ENCODE measurements around the gene TGFB2.

TGFB2 gene

DNA sequence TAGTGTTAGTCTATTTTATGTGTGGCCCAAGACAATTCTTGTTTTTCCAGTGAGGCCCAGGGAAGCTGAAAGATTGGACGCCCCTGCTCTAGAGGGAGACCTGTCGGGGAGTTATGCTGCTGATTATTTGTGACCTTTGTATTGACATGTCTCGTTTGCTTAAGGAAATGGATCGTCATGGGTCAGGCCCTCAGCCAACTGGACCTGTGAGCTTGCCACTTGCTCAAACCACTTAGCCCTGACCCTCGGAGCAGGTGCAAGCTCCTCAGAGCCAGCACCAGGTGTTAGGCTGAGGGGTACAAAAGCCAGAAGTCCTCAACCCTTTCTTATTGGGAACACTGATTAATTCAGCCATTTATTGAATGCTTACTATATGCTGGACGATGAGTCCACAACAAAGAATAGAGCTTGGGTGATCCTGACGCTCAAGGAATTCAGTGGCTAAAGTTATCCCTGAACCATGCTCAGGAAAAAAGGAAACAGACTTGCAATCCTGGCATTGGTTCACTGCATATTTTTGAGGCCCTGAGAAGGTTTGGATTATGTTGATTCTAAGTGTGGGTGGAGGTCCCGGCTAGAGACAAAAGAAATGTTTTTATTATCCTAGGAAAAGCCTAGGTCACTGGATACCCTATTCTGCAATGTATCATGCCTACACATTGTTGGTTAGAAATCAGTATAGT lies 19.0 kb downstream of the TGFB2 start:
- no peak for DNase-seq

DNA sequence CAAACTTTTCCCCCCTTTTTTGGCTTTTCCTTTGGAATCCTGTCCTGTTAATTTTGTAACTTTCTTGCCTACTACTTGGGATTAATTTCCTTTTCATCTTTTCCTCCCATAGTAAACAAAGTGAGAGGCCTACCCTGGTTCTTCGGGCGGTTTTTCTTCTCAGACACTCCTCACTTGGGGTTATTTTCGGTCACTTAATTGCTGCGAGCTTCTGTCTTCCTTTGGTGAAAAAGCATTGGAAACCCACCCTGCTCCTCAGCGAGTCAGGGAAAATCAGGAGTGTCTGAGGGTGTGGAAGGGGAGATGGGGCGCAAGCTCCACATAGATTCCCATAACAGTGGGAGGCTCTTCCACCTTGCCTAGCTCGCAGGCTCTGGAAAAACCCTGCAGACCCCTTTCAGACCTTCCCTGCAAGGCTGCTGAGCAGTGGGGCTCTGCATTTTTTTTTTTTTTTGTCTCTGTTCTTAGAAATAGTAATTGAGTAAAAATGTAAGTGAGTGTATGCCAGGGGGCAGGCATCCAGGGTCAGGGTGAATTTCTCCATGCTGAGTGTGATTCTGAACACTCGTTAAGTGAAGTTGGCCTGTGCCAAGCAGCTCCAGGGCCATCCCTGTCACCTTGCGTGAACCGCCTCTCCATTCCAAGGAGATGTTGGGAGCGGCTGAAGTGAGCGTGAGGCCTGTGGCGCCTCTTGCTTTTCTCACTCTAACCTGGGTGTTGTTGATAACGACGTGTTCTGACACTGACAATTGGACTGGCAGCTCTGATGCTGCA lies 20.3 kb downstream of the TGFB2 start:
- DNase-seq, result no peak

DNA sequence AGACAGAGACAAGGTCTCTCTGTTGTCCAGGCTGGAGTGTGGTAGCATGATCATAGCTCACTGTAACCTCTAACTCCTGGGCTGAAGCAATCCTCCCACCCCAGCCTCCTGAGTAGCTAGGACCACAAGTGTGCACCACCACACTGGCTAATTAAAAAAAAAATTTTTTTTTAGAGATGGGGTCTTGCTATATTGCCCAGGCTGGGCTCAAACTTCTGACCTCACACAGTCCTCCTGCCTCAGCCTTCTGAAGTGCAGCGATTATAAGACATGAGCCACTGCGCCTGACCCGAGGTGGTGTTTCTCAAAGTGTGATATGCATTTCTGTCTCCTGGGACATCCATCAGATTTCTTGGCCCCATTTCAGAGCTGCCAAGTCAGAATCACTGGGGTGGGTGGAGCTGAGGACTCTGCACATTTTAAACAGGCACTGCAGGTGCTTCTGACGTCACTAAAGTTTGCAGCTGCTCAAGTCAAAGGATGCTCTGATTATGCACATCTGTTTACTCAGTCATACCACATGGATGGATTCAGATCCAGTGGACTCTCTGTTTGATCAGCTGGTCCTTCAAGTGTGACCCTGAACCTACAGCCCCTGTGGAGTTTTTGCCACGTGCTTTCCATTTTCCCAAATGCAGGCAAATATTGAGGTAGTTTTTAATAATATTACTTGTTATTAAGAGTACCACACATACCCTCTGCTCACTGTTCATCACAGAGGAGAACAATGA lies 21.4 kb downstream of the TGFB2 start:
- no peak for DNase-seq

GRCh38 chr1:218367118-218367517 lies 22.0 kb downstream of the TGFB2 start:
- DNase-seq, result no peak

- DNase-seq, result no peak
Observed at GRCh38 chr1:218368686-218369085, 23.6 kb downstream of the TGFB2 start.

DNA sequence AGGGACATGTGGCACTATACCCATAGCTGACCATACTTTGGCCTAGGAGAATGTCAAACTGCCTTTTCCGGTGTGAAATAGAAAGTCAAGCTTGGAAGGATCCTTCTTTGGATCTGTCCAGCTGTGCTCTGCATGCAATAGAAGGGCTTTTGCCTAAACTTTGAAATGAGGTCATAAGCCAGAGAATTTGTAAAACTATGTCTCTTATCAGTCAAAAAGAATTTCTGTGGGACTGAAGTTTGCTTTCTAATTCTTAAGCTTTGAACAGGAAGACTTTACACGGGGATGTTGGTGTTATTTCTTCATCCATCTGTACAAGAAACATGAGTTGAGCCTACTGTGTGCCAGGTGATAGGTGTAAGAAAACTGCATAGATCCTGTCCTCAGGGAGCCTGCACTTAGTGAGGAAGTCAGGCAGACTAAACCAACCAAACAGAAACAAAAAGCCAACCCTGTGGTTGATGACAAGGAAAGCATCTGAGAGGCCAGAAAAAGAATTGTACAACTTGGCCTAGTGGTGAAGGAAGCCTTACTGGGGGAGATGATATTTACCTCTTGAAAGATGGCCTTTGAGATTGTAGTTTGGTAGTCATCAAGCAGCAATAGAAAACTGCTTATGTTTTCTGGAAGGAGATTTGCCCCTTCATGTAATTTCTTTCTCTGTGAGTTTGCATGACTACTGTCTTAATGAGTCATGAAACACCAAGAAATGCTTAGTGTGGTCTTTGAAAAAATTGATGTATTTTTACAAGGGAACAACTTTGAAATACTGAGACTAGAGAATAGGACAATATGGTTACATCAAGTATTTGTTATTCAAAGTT lies 24.8 kb downstream of the TGFB2 start:
- DNase-seq, result no peak

DNA sequence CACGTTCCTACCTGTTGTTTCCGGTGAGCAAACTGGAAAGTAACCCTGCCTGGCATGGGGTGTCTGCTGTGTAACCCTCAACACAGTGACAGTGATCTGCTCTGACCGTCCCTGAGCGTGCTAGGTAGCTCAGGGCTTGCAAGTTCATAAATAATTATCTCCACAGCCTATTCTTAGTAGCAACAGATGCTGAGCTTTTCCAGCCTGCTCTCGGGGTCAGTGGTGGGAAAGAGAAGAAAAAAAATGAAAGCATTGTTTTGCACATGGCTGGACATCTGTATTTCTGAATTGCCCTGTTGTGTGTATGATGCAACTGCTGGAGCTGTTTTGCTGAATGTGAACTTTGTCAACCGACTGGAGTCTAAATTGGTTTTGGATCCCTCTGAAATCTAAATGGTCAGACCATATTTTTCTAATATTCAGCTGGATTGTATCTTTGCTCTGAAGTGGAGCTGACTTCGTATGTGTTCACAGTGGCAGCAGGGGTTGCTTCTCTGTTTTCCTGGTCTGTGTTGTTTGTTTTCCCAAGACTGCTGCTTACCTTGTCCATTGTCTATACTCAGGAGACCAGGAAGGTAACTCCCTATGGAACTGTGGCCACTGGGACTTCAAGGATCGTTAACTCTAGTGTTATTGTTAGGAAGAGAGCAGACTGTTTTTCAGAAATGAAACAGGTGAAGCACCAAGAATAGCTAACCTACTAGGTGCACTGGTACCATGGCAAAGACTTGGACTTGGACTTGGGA lies 27.0 kb downstream of the TGFB2 start:
- no peak for DNase-seq

GRCh38 chr1:218374401-218375353 lies 29.5 kb downstream of the TGFB2 start:
- DNase-seq, result no peak

GRCh38 chr1:218376722-218377121 lies 31.6 kb downstream of the TGFB2 start:
- no peak for DNase-seq

- no peak for DNase-seq
Observed at GRCh38 chr1:218377143-218377660, 32.1 kb downstream of the TGFB2 start.

GRCh38 chr1:218380125-218380977 lies 35.2 kb downstream of the TGFB2 start:
- peak; percentile 7 for DNase-seq

GRCh38 chr1:218382261-218382660 lies 37.1 kb downstream of the TGFB2 start:
- DNase-seq, result no peak

DNA sequence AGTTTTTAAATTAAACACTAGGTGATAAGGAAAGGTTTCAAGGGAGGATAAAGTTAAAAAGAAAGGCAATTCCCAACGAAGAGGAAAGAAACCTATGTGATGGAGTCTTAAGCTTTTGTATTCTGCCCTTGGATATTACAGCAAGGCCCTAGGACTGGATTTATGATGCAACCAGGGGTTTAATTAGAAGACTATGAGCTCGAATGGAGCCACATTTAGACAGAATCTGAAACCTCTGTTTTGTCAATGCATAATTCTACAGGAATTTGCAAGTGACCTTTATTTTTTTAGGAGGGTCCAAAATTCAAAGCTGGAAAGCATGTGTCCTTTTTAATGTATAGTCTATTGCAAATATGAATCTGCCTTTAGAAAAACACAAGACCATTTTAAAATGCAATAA lies 37.9 kb downstream of the TGFB2 start:
- DNase-seq, result no peak

GRCh38 chr1:218383681-218384080 lies 38.5 kb downstream of the TGFB2 start:
- DNase-seq, result no peak

DNA sequence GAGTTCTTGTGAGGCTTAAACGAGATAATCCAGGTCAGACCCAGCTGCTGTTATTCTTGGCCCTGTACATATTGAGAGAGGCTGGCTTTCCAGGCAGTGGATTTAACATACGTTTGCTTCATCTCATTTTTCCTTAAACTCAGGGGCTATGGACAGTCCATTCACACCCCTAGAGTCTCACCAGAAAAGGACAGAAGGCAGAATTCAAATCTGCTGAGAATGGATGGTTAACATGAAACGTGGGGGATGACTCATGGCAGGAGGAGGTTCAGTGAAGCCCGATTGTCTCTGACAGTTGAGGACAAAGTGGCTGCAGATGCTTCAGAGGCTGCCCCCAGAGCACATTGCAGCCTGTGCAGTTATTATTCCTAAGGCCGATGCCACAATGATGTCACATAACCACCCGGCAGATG lies 39.5 kb downstream of the TGFB2 start:
- peak; percentile 66 for DNase-seq

DNA sequence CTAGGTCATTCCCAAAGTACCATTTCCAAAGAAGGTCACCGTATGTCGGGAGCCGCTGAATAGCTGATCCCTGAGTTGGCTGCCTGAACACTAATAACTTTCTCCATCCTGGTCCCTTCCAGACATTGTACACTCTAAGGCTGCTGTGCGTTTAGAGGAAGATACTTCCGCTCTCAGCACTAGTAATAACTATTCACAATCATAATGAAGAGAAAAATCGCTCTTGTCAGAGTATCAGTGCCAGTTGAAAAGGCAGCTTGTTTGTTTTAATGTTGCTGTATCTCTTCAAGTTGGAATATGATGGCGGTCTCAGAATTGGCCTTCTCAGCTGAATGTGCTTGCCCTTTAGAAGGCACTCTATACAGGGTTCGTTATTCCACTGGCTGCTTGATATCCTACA lies 43.5 kb downstream of the TGFB2 start:
- no peak for DNase-seq

GRCh38 chr1:218390618-218391017 lies 45.5 kb downstream of the TGFB2 start:
- peak; percentile 29 for DNase-seq

DNA sequence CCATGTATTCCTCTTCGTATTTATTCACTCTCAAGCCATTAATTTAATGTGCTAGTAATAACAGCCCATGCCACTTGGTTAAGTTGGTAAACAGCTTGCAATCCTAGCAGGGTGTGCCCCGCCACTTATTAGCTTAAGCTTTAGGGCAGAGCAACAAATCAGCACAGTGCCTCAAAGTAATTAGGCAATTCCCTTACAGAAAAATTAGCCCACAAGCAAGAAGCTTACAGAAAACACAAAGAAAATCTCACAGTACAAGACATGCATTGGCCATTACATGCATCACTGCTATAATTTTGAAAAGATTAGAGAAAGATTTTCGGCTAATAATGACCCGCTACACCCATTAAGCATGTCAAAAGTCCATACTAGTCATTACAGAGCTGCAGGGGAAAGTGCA lies 47.6 kb downstream of the TGFB2 start:
- no peak for DNase-seq

- no peak for DNase-seq
Observed at GRCh38 chr1:218394416-218394815, 49.3 kb downstream of the TGFB2 start.

- no peak for DNase-seq
Observed at GRCh38 chr1:218394989-218395388, 49.9 kb downstream of the TGFB2 start.
